Kidney epithelial cell (primary cell): ENCODE data around the gene CNNM1. TPM values are rescaled to one million over a fixed set of nuclear protein-coding genes. Genes with fewer than 3 reads are reported as not detected.

Experiments
- DNase-seq: peaks from one replicate; pipeline ENCODE4 v3.0.0-alpha.2; 2010; ENCODE audit warnings: low read depth
- H3K27me3 ChIP-seq: 2 replicates; pipeline ENCODE4 v1.6.0; 2011; ENCODE audit warnings: low read length; ENCODE audit not compliant: control insufficient read depth, insufficient read depth
- H3K36me3 ChIP-seq: 2 replicates; pipeline ENCODE4 v1.5.1; 2011; ENCODE audit warnings: low read length; ENCODE audit not compliant: control insufficient read depth, insufficient read depth
- H3K4me3 ChIP-seq: 2 replicates; pipeline ENCODE4 v1.5.1; 2011; ENCODE audit warnings: low read depth, mild to moderate bottlenecking, control low read depth, low read length
- total RNA-seq: library from RNA; depleted of rRNA; stranded (reverse); fragments of >200 nt; gene quantifications from 2 replicates; pipeline ENCODE4 v1.2.3, GENCODE V29; 2015
- TF ChIP-seq, protein P1 (sequence below): IDR thresholded peaks from 2 replicates; pipeline ENCODE4 v1.5.1; 2011; ENCODE audit warnings: mild to moderate bottlenecking, moderate library complexity, low read length, control low read depth, inconsistent platforms; ENCODE audit not compliant: insufficient read depth, poor library complexity, severe bottlenecking

CNNM1 gene
- total RNA-seq, 1 donor from 2014 or later, result 0.92 TPM

GRCh38 chr10:99343262-99343661, 14.1 kb downstream of the CNNM1 start:
- TF ChIP-seq, protein P1, sequence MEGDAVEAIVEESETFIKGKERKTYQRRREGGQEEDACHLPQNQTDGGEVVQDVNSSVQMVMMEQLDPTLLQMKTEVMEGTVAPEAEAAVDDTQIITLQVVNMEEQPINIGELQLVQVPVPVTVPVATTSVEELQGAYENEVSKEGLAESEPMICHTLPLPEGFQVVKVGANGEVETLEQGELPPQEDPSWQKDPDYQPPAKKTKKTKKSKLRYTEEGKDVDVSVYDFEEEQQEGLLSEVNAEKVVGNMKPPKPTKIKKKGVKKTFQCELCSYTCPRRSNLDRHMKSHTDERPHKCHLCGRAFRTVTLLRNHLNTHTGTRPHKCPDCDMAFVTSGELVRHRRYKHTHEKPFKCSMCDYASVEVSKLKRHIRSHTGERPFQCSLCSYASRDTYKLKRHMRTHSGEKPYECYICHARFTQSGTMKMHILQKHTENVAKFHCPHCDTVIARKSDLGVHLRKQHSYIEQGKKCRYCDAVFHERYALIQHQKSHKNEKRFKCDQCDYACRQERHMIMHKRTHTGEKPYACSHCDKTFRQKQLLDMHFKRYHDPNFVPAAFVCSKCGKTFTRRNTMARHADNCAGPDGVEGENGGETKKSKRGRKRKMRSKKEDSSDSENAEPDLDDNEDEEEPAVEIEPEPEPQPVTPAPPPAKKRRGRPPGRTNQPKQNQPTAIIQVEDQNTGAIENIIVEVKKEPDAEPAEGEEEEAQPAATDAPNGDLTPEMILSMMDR, result no peak
- no peaks in the 10 kb centered on the region for H3K27me3 ChIP-seq
- no peak overlapping the region for H3K4me3 ChIP-seq
- no peak for DNase-seq
- H3K36me3 ChIP-seq, result no peaks in the 10 kb centered on the region

DNA sequence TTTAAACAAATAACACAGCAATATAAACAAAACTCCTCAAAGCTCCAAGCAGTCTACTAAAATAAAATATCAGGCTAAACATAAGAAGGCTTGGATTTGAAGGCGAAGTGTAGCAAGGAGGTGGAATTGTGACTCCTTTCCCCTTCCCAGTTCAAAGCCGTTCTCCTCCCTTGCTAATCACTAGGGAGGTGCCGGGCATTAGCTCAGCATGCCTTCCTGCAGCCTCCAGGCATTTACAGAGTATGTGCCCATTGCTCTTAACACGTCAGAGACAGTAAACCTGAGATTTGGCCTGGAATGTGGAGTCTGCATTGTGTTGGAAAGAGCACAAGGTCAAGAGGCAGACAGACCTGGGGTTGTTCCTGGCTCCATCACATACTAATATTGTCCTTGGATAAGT, 15.6 kb downstream of the CNNM1 start:
- Histone ChIP-seq H3K27me3 (no peaks in the 10 kb centered on the region), H3K36me3 (no peaks in the 10 kb centered on the region), H3K4me3 (no peak overlapping the region)
- TF ChIP-seq, protein P1, result no peak
- DNase-seq, result no peak

- H3K4me3 ChIP-seq, result no peak overlapping the region
- no peaks in the 10 kb centered on the region for H3K36me3 ChIP-seq
- TF ChIP-seq, protein P1, result no peak
- no peak for DNase-seq
- H3K27me3 ChIP-seq, result no peaks in the 10 kb centered on the region
These were observed 16.2 kb downstream of the CNNM1 start for GRCh38 chr10:99345350-99345749.

DNA sequence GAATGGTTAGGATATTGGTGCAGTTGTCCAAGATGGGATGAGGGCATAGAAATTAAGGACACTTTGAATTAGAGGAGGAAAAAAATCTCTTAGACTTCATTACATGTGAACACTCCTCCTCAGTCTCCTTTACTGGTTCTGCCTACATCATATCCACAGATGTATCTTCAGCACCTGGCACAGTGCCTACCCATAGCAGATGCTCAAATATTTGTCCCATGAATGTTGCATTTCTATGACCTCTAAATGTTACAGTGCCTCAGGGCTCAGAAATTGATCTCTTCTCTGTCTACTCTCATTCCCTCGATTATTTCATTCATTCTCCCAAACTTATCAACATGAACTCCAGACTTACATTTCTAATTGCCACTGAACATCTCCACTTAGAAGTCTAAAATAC, 17.1 kb downstream of the CNNM1 start:
- no peak overlapping the region for H3K4me3 ChIP-seq
- H3K27me3 ChIP-seq, result no peaks in the 10 kb centered on the region
- DNase-seq, result no peak
- TF ChIP-seq, protein P1, result no peak
- H3K36me3 ChIP-seq, result no peaks in the 10 kb centered on the region

- Histone ChIP-seq H3K4me3 (no peak overlapping the region), H3K36me3 (no peaks in the 10 kb centered on the region), H3K27me3 (no peaks in the 10 kb centered on the region)
- TF ChIP-seq, protein P1, result no peak
- DNase-seq, result no peak
These were observed 18.5 kb downstream of the CNNM1 start for GRCh38 chr10:99347672-99348071.

DNA sequence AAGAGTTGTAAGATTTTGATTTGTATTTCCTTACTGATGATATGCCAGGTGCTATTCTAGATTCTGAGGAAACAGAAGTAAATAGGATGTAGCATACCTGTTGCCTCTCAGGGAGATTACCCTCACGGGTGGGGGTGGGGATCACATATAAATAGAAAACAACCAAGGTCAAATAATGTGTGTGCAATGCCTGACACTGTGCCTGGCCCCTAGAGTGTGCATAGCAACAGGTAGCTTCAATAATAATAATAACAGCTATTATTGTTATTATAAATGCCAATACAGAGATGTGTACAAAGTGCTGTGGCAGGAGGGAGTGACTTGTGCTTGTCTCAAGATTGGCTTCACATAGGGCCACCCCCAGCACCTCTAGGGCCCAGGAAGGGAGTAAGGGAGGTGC, 24.0 kb downstream of the CNNM1 start:
- Histone ChIP-seq H3K4me3 (no peak overlapping the region), H3K36me3 (no peaks in the 10 kb centered on the region), H3K27me3 (no peaks in the 10 kb centered on the region)
- TF ChIP-seq, protein P1, result no peak
- DNase-seq, result no peak
